Mesendoderm (in vitro differentiated cells): ENCODE results near the gene SHISA2.
A peak's percentile ranks its signal among the peaks of the same experiment; 100 is the strongest.
"Not testable (repeated sequence)": the region's sequence is repeated elsewhere in the genome, so short reads cannot be mapped to it uniquely, and the experiment has no call there.

ENCODE experiments used
- DNase-seq: peaks from one replicate; pipeline ENCODE4 v3.0.0; 2013
- H2AK5ac ChIP-seq: 2 replicates; pipeline ENCODE4 v1.6.1; 2013; ENCODE audit warnings: low read length, inconsistent platforms
- H2BK120ac ChIP-seq: 2 replicates; pipeline ENCODE4 v1.6.1; 2013; ENCODE audit warnings: low read depth, mild to moderate bottlenecking, low read length, moderate library complexity, mixed read lengths
- H2BK15ac ChIP-seq: replicated peaks from 2 replicates; pipeline ENCODE4 v1.6.1; 2013; ENCODE audit warnings: low read depth, mild to moderate bottlenecking, moderate library complexity
- H2BK5ac ChIP-seq: 2 replicates; pipeline ENCODE4 v1.6.1; 2013; ENCODE audit warnings: low read length, inconsistent platforms
- H3K18ac ChIP-seq: 2 replicates; pipeline ENCODE4 v1.6.1; 2013; ENCODE audit warnings: mild to moderate bottlenecking, low read length, mixed read lengths
- H3K23ac ChIP-seq: one replicate; pipeline ENCODE4 v1.6.1; 2013; ENCODE audit warnings: low read length
- H3K27ac ChIP-seq: 2 replicates; pipeline ENCODE4 v1.5.1; 2013; ENCODE audit warnings: low read depth, mild to moderate bottlenecking, inconsistent platforms, low read length, moderate library complexity
- H3K27me3 ChIP-seq: 2 replicates; pipeline ENCODE4 v1.6.1; 2013; ENCODE audit warnings: low read length, control low read depth, mild to moderate bottlenecking, inconsistent platforms; ENCODE audit not compliant: insufficient read depth, poor library complexity
- H3K36me3 ChIP-seq: 2 replicates; pipeline ENCODE4 v1.6.1; 2013; ENCODE audit warnings: low read length, inconsistent platforms; ENCODE audit not compliant: control insufficient read depth, insufficient read depth
- H3K4ac ChIP-seq: one replicate; pipeline ENCODE4 v1.6.1; 2013; ENCODE audit warnings: low read depth, mild to moderate bottlenecking, low read length, moderate library complexity
- H3K4me1 ChIP-seq: 2 replicates; pipeline ENCODE4 v1.6.1; 2013; ENCODE audit warnings: low read depth, low read length, inconsistent platforms; ENCODE audit not compliant: control insufficient read depth
- H3K4me2 ChIP-seq: 2 replicates; pipeline ENCODE4 v1.6.1; 2013; ENCODE audit warnings: low read length
- H3K4me3 ChIP-seq: 2 replicates; pipeline ENCODE4 v1.5.1; 2013; ENCODE audit warnings: mild to moderate bottlenecking, low read length
- H3K56ac ChIP-seq: one replicate; pipeline ENCODE4 v1.6.1; 2013; ENCODE audit warnings: low read length
- H3K79me1 ChIP-seq: 2 replicates; pipeline ENCODE4 v1.6.1; 2013; ENCODE audit warnings: low read length, inconsistent platforms
- H3K79me2 ChIP-seq: 2 replicates; pipeline ENCODE4 v1.6.1; 2013; ENCODE audit warnings: mild to moderate bottlenecking, low read length; ENCODE audit not compliant: control insufficient read depth, insufficient read depth
- H3K9ac ChIP-seq: 2 replicates; pipeline ENCODE4 v1.6.1; 2013; ENCODE audit warnings: low read length, inconsistent platforms
- H4K5ac ChIP-seq: one replicate; pipeline ENCODE4 v1.6.1; 2013; ENCODE audit warnings: low read length
- H4K8ac ChIP-seq: one replicate; pipeline ENCODE4 v1.6.1; 2013; ENCODE audit warnings: low read depth, mild to moderate bottlenecking, control low read depth, low read length, moderate library complexity
- WGBS: extraction: QIAGEN DNeasy Blood & Tissue Kit; methylation state at CpG from one replicate; pipeline ENCODE4 v1.1.7; 2013; ENCODE audit warnings: low lambda C conversion rate, missing lambda C conversion rate; ENCODE audit not compliant: insufficient coverage; ENCODE audit errors: extremely low coverage; 5-methylcytosine and 5-hydroxymethylcytosine counted together

The SHISA2 gene

DNA sequence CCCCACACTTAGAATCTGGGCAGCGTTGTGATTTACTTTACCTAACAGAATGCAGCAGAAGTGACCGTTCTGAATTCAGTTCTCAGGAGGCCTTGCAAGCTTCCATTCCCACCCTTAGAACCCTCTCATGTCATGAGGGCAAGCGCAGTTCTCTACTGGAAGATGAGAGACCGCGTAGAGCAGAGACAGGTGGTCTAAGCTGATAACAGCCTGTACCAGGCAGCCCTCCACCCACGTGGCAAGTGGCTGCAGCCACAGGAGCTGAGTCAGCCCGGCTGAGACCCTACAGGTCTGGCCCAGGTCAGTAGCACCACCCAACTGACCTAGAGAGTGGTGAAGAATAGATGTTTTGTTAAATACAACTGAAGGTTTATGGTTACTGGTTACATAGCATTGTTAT is 14.7 kb upstream of the SHISA2 start:
- WGBS, result no CpG with 5 or more reads among the region's 7 CpGs

DNA sequence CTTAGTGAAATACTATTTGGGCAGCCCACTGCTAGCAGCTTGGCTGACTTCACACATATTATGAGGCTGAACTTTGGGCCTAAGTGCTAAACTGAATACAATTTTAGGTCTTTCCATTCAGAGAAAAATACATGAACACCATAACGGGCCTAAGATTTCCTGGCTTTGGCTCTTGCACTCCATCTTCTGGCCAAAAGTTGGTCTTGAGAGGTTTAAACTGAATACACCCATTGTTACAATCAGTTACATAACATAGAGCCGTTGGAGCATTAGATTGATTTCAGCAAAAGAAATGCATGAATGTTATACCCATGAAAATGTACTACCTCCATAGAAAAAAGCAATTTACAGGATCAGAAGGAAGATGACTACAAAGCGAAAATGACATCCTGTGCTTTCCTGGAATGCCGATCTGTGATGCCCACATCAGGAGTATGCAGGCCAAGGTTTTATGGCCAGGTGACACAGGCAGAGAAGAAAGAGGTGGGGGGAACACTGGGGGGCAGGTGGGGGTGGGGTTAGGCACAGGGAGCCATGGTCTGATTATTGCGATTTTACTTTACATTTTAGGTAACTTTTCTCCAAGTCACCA is 11.1 kb upstream of the SHISA2 start:
- Histone ChIP-seq H2BK120ac (no peak overlapping the region), H3K56ac (no peak overlapping the region), H3K36me3 (no peaks in the 10 kb centered on the region), H3K23ac (no peak overlapping the region), H3K4me3 (no peak overlapping the region), H2AK5ac (no peak overlapping the region), H3K18ac (no peak overlapping the region), H3K79me2 (no peaks in the 10 kb centered on the region), H3K4me1 (no peaks in the 10 kb centered on the region), H2BK15ac (no peak overlapping the region), H3K4me2 (no peak overlapping the region), H4K8ac (no peak overlapping the region), H3K79me1 (no peaks in the 10 kb centered on the region), H3K4ac (no peak overlapping the region), H4K5ac (no peak overlapping the region), H3K27ac (no peak overlapping the region), H2BK5ac (no peak overlapping the region), H3K9ac (no peak overlapping the region), H3K27me3 (no peaks in the 10 kb centered on the region)
- no CpG with 5 or more reads among the region's 5 CpGs for WGBS
- DNase-seq, result peak; percentile 54

More for the DNA sequence above, 14.7 kb upstream of the SHISA2 start:
- H4K8ac ChIP-seq, H3K9ac ChIP-seq, H3K4me2 ChIP-seq, H2BK120ac ChIP-seq, H4K5ac ChIP-seq, H3K56ac ChIP-seq, H2BK5ac ChIP-seq, H3K36me3 ChIP-seq, H3K4ac ChIP-seq, H2AK5ac ChIP-seq, H3K27me3 ChIP-seq, H3K23ac ChIP-seq, H3K18ac ChIP-seq, H3K79me1 ChIP-seq, H3K4me3 ChIP-seq, H3K79me2 ChIP-seq, H3K4me1 ChIP-seq, H2BK15ac ChIP-seq, DNase-seq, H3K27ac ChIP-seq: not testable (repeated sequence)

DNA sequence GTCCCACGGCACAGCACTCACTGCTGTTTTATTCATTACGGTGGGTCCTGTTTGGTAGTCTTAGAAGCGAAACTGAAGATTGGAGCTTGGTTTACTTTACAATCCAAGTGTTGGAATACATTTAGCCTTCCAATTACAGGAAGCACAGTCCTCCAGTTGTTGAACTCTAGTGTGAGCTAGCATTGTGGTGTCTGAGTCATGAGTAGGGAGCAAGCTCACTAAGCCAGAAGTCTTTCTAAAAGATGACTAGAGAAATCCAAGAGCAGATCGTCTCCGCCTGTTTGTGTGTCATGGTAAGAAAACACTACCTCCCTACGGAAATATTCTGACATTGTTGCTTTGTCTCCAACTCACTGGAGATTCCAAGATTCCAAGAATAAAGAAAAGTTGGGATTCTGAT is 10.1 kb upstream of the SHISA2 start:
- Histone ChIP-seq H3K9ac (no peak overlapping the region), H2AK5ac (no peak overlapping the region), H3K18ac (no peak overlapping the region), H2BK15ac (no peak overlapping the region), H2BK5ac (no peak overlapping the region), H3K79me2 (no peaks in the 10 kb centered on the region), H3K27ac (no peak overlapping the region), H3K56ac (no peak overlapping the region), H3K36me3 (no peaks in the 10 kb centered on the region), H3K4ac (no peak overlapping the region), H3K4me3 (no peak overlapping the region), H3K79me1 (no peaks in the 10 kb centered on the region), H2BK120ac (no peak overlapping the region), H4K5ac (no peak overlapping the region), H3K23ac (no peak overlapping the region), H3K27me3 (no peaks in the 10 kb centered on the region), H3K4me2 (no peak overlapping the region), H4K8ac (no peak overlapping the region), H3K4me1 (no peaks in the 10 kb centered on the region)
- no peak for DNase-seq
- WGBS, result no CpG with 5 or more reads among the region's 6 CpGs

DNA sequence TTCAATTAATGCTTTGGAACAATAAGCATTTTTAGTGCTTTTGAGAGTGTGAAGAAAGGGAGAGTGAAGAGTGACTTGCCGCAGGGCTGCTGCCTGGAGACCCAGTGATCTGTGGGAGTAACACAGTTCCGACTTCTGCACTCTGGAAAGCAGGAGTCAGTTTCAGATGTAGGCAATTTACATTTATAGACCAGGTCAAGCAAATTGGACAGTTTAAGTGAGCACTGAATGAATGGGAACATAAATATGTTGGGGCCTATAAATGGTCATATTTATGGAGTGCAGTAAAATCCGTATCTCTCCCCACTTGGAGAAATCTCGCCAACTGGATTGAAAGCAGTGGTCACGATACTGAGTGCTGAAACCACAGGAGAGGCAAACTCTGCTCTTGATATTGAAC is 9.4 kb upstream of the SHISA2 start:
- WGBS, result no CpG with 5 or more reads among the region's 5 CpGs
- Histone ChIP-seq H3K79me2 (no peaks in the 10 kb centered on the region), H3K4me1 (no peaks in the 10 kb centered on the region), H3K4me3 (no peak overlapping the region), H2BK5ac (no peak overlapping the region), H2BK120ac (no peak overlapping the region), H3K27me3 (no peaks in the 10 kb centered on the region), H3K56ac (no peak overlapping the region), H3K9ac (no peak overlapping the region), H4K5ac (no peak overlapping the region), H3K23ac (no peak overlapping the region), H3K27ac (no peak overlapping the region), H3K4ac (no peak overlapping the region), H3K36me3 (no peaks in the 10 kb centered on the region), H3K4me2 (no peak overlapping the region), H3K18ac (no peak overlapping the region), H3K79me1 (no peaks in the 10 kb centered on the region), H2BK15ac (no peak overlapping the region), H2AK5ac (no peak overlapping the region), H4K8ac (no peak overlapping the region)
- no peak for DNase-seq

DNA sequence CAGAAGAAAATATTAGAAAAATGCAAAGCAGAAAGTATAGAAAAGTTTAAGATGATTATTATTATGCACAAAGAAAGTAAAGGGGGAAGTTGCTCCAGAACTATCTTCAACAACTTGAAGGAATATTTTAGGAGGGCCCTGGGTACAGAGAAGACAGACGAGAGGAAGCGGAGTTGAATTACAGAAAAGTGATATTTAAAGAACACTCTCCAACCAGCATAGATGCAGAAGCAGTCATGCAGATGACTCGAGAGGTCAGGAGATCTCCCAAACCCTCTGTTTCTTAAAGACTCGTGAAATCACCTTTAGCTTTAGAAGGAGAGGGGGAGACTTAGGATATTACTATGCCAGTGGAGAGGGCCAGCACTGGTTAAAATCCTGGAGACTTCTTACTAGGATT is 8.5 kb upstream of the SHISA2 start:
- Histone ChIP-seq H3K4me2 (no peak overlapping the region), H3K23ac (no peak overlapping the region), H4K8ac (no peak overlapping the region), H3K18ac (no peak overlapping the region), H3K79me2 (no peaks in the 10 kb centered on the region), H3K79me1 (no peaks in the 10 kb centered on the region), H2AK5ac (no peak overlapping the region), H3K9ac (no peak overlapping the region), H2BK5ac (no peak overlapping the region), H4K5ac (no peak overlapping the region), H3K56ac (no peak overlapping the region), H2BK15ac (no peak overlapping the region), H2BK120ac (no peak overlapping the region), H3K36me3 (no peaks in the 10 kb centered on the region), H3K4me1 (no peaks in the 10 kb centered on the region), H3K27me3 (no peaks in the 10 kb centered on the region), H3K27ac (no peak overlapping the region), H3K4ac (no peak overlapping the region), H3K4me3 (no peak overlapping the region)
- WGBS, result no CpG with 5 or more reads among the region's 4 CpGs
- no peak for DNase-seq

DNA sequence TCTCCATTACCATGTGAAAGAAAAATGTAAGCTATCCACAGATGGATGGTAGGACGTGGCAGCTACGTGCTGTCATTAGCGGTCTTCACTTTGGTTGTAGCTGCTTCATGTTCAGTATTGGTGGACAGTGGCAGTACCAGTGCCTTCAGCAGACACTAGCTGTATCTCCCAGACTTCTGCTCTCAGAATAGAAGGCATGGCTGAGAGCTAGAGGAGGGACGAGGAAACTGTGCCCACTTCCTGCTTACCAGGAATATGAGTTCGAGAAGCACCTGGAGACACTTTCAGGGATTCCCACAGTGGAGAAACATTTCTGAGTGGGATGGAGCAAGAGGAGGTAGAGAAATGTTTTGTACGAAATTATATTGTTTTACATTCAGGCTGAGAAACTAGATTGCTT is 6.9 kb upstream of the SHISA2 start:
- Histone ChIP-seq H2AK5ac (no peak overlapping the region), H3K56ac (no peak overlapping the region), H3K79me2 (no peaks in the 10 kb centered on the region), H2BK120ac (no peak overlapping the region), H3K4me2 (no peak overlapping the region), H3K9ac (no peak overlapping the region), H4K5ac (no peak overlapping the region), H3K23ac (no peak overlapping the region), H3K4me1 (no peaks in the 10 kb centered on the region), H3K27ac (no peak overlapping the region), H4K8ac (no peak overlapping the region), H3K4ac (no peak overlapping the region), H3K79me1 (no peaks in the 10 kb centered on the region), H3K18ac (no peak overlapping the region), H3K36me3 (no peaks in the 10 kb centered on the region), H3K4me3 (no peak overlapping the region), H2BK5ac (no peak overlapping the region), H3K27me3 (no peaks in the 10 kb centered on the region), H2BK15ac (no peak overlapping the region)
- no CpG with 5 or more reads among the region's 6 CpGs for WGBS
- no peak for DNase-seq
